Measurements from ENCODE around the gene BMPR1B. TPM values are rescaled to one million over a fixed set of nuclear protein-coding genes. Genes with fewer than 3 reads are reported as not detected.
"Not testable (repeated sequence)": the region's sequence is repeated elsewhere in the genome, so short reads cannot be mapped to it uniquely, and the experiment has no call there.

The BMPR1B gene
- total and polyA plus RNA-seq, 4 donors, result 11.8 to 30.1 (median 16.7) TPM

DNA sequence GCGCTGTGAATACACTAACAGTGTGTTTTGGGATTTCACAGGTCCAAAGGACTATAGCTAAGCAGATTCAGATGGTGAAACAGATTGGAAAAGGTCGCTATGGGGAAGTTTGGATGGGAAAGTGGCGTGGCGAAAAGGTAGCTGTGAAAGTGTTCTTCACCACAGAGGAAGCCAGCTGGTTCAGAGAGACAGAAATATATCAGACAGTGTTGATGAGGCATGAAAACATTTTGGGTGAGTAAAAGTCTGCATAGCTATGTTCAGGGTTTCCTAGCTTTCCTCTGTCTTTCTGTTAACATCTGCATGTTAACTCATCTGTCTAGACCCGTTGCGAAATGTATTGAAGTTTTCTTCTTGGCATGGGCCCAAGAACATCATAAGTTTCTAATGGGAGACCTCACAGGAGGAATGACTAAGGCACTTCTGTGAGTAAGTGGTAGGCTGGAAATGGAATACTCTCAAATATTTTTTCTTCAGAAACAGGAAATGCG, 372.1 kb downstream of the BMPR1B start:
- Histone ChIP-seq H3K36me3 (ENCODE audit: control insufficient read depth, insufficient read depth, low read length) (no peaks in the 10 kb centered on the region), H3K4me3 (ENCODE audit: low read depth, low read length) (no peak overlapping the region), H3K27me3 (ENCODE audit: control insufficient read depth, insufficient read depth, low read length) (no peaks in the 10 kb centered on the region), H3K4me1 (ENCODE audit: control insufficient read depth, insufficient read depth, low read length) (no peaks in the 10 kb centered on the region), H3K27ac (ENCODE audit: low read depth, low read length) (no peak overlapping the region), H3K9me3 (ENCODE audit: control insufficient read depth, insufficient read depth, low read length) (no peaks in the 10 kb centered on the region)
- peak in 5 of 6 donors; percentile 17 to 88 (median 18) for DNase-seq (ENCODE audit: low read depth in 4 of 6, low spot score in 6 of 6)
- WGBS (ENCODE audit: insufficient coverage), result 80% methylated on average over 4 of the region's 7 CpGs

DNA sequence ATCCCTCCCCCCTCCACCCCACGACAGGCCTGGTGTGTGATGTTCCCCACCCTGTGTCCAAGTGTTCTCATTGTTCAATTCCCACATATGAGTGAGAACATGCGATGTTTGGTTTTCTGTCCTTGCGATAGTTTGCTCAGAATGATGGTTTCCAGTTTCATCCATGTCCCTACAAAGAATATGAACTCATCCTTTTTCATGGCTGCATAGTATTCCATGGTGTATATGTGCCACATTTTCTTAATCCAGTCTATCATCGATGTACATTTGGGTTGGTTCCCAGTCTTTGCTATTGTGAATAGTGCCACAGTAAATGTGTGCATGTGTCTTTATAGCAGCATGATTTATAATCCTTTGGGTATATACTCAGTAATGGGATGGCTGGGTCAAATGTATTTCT, 376.3 kb downstream of the BMPR1B start:
- not testable (repeated sequence) for H3K36me3 ChIP-seq (ENCODE audit: control insufficient read depth, insufficient read depth, low read length); H3K9me3 ChIP-seq (ENCODE audit: control insufficient read depth, insufficient read depth, low read length); H3K4me1 ChIP-seq (ENCODE audit: control insufficient read depth, insufficient read depth, low read length); DNase-seq (ENCODE audit: low read depth in 4 of 6, low spot score in 6 of 6); H3K27ac ChIP-seq (ENCODE audit: low read depth, low read length); H3K27me3 ChIP-seq (ENCODE audit: control insufficient read depth, insufficient read depth, low read length); H3K4me3 ChIP-seq (ENCODE audit: low read depth, low read length)
- 100% methylated on average over 1 of the region's 4 CpGs for WGBS (ENCODE audit: insufficient coverage)

DNA sequence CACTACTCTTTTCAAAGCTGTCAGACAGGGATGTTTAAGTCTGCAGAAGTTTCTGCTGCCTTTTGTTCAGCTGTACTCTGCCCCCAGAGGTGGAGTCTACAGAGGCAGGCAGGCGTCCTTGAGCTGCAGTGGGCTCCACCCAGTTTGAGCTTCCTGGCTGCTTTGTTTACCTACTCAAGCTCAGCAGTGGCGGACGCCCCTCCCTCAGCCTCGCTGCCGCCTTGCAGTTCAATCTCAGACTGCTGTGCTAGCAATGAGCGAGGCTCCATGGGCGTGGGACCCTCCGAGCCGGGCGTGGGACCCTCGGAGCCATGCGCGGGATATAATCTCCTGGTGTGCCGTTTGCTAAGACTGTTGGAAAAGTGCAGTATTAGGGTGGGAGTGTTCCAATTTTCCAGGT, 381.7 kb downstream of the BMPR1B start:
- H3K4me3 ChIP-seq (ENCODE audit: low read depth, low read length); H3K9me3 ChIP-seq (ENCODE audit: control insufficient read depth, insufficient read depth, low read length): not testable (repeated sequence)
- WGBS (ENCODE audit: insufficient coverage), result over 99% methylated on average over 13 of the region's 14 CpGs

DNA sequence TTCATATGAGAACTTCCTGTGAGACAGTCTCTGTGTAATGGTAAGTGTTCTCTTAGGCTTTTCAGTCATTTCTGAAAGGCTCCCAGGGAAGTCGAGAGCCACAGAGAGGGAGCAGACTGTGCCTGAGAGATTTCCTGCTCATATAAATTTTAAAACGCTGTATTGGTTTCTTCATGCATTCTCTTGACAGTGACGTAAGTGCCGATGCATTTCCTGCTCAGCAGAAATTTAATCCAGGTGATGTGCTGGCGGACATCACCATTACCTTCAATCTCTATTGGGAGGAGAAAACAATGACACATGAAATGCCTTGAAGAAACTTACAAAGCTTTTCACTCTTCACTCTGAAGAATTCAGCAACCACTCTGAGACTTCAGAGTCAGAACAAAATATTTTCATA, 383.6 kb downstream of the BMPR1B start:
- 73% methylated on average over 2 of the region's 5 CpGs for whole genome bisulfite sequencing (ENCODE audit: insufficient coverage)
- Histone ChIP-seq H3K36me3 (ENCODE audit: control insufficient read depth, insufficient read depth, low read length) (peaks cover 4% of the 10 kb centered on the region), H3K9me3 (ENCODE audit: control insufficient read depth, insufficient read depth, low read length) (no peaks in the 10 kb centered on the region), H3K4me1 (ENCODE audit: control insufficient read depth, insufficient read depth, low read length) (no peaks in the 10 kb centered on the region), H3K27ac (ENCODE audit: low read depth, low read length) (no peak overlapping the region), H3K27me3 (ENCODE audit: control insufficient read depth, insufficient read depth, low read length) (no peaks in the 10 kb centered on the region), H3K4me3 (ENCODE audit: low read depth, low read length) (no peak overlapping the region)
- DNase-seq (ENCODE audit: low read depth in 4 of 6, low spot score in 6 of 6), result no peak

More for the DNA sequence above, 381.7 kb downstream of the BMPR1B start:
- DNase-seq (ENCODE audit: low read depth in 4 of 6, low spot score in 6 of 6); H3K27ac ChIP-seq (ENCODE audit: low read depth, low read length); H3K36me3 ChIP-seq (ENCODE audit: control insufficient read depth, insufficient read depth, low read length); H3K27me3 ChIP-seq (ENCODE audit: control insufficient read depth, insufficient read depth, low read length); H3K4me1 ChIP-seq (ENCODE audit: control insufficient read depth, insufficient read depth, low read length): not testable (repeated sequence)

DNA sequence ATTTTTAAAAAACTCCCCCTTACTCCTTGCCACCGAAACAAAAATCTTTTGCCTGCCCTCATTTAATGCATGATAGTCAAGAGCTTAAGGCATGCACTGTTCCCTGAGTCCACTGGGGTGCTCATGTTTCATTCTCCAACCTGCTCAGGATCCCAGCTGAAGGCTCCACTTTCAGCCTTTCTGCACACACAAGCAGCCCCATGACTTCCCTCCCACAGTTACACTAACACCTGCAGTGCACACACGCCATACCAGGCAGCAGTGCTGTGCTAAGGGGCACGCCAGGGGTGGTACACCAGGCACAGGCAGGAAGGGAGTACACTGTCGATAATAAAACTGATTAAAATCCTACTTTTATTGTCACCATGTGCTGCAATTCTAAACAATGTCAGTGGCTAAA, 385.2 kb downstream of the BMPR1B start:
- no peaks in the 10 kb centered on the region for H3K27me3 ChIP-seq (ENCODE audit: control insufficient read depth, insufficient read depth, low read length)
- H3K36me3 ChIP-seq (ENCODE audit: control insufficient read depth, insufficient read depth, low read length), result peaks cover 4% of the 10 kb centered on the region
- no peak overlapping the region for H3K27ac ChIP-seq (ENCODE audit: low read depth, low read length)
- no CpG with 5 or more reads among the region's 4 CpGs for WGBS (ENCODE audit: insufficient coverage)
- no peaks in the 10 kb centered on the region for H3K9me3 ChIP-seq (ENCODE audit: control insufficient read depth, insufficient read depth, low read length)
- DNase-seq (ENCODE audit: low read depth in 4 of 6, low spot score in 6 of 6), result no peak
- no peak overlapping the region for H3K4me3 ChIP-seq (ENCODE audit: low read depth, low read length)
- no peaks in the 10 kb centered on the region for H3K4me1 ChIP-seq (ENCODE audit: control insufficient read depth, insufficient read depth, low read length)

DNA sequence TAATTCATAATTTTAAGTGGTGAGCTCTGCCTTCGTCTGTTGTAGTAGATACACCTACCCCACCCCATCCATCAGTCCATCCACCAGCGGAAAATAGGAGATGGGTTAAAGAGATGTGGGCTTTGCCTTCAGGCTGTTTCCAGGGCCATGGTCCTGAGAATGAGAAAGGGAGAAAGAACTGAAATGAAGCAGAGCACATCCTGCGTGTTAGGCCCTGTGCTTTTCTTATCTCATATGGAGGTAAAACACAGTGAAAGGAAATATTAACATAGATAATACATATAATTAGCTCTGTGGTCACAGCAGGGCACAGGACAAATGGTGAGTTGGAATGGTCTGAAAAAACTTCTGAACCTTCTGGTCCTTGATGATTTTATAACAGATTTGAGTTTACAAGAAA, 393.5 kb downstream of the BMPR1B start:
- Histone ChIP-seq H3K36me3 (ENCODE audit: control insufficient read depth, insufficient read depth, low read length) (no peaks in the 10 kb centered on the region), H3K27me3 (ENCODE audit: control insufficient read depth, insufficient read depth, low read length) (no peaks in the 10 kb centered on the region), H3K4me1 (ENCODE audit: control insufficient read depth, insufficient read depth, low read length) (no peaks in the 10 kb centered on the region), H3K27ac (ENCODE audit: low read depth, low read length) (no peak overlapping the region), H3K4me3 (ENCODE audit: low read depth, low read length) (no peak overlapping the region), H3K9me3 (ENCODE audit: control insufficient read depth, insufficient read depth, low read length) (no peaks in the 10 kb centered on the region)
- no CpG with 5 or more reads among the region's 3 CpGs for WGBS (ENCODE audit: insufficient coverage)
- no peak for DNase-seq (ENCODE audit: low read depth in 4 of 6, low spot score in 6 of 6)

DNA sequence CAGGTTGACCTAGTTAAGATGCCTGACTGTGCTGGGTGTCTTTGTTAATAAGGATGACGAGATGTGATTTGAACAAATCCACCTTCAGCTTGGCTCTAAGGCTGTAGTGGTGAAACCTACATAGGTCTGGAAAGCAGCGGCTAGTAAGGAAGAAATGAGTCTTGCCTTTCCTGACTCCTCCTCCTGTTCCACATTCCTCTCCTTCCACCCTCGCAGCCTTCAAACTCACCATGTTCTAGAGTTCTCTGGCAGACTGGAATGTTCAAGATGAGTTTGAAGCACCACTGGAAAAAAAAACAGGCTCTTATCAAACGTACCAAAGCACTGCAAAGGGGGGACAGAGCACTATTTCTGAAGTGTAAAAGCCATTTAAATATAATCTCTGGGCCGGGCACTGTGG, 395.4 kb downstream of the BMPR1B start:
- Histone ChIP-seq H3K27ac (ENCODE audit: low read depth, low read length) (no peak overlapping the region), H3K9me3 (ENCODE audit: control insufficient read depth, insufficient read depth, low read length) (no peaks in the 10 kb centered on the region), H3K4me3 (ENCODE audit: low read depth, low read length) (no peak overlapping the region), H3K4me1 (ENCODE audit: control insufficient read depth, insufficient read depth, low read length) (no peaks in the 10 kb centered on the region), H3K36me3 (ENCODE audit: control insufficient read depth, insufficient read depth, low read length) (no peaks in the 10 kb centered on the region), H3K27me3 (ENCODE audit: control insufficient read depth, insufficient read depth, low read length) (no peaks in the 10 kb centered on the region)
- DNase-seq (ENCODE audit: low read depth in 4 of 6, low spot score in 6 of 6), result no peak
- 92% methylated on average over 3 of the region's 5 CpGs for WGBS (ENCODE audit: insufficient coverage)

DNA sequence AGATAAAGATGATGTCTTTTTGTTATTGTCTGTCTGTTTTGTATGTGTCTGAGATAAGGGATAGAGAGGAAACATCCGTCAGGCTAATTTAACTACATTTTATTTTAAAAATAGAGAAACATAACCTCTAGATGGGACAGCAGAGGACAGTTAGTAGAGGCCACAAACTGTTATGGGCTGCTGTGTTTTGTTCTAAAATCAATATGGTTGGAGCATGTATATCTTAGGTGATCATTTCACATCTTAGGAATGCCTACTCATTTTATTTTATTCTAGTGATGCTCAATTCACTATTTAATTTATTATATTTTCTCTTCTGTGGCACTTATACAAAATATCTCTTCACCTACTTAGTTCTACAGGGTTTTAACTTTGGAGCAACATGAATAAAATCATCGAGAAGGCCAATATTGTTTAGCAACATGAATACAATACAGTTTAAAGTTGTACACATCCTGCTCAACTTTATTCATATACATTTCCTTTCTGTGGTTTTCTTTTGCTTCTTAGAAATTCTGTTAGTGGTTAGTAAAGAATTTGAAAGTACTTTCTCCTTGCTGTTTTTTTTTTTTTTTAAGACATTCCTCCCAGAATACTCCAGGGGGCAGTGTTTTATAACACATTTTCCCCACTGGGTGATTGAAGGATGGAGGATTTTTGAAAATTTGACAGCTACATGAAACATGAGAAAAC, 398.1 kb downstream of the BMPR1B start:
- Histone ChIP-seq H3K9me3 (ENCODE audit: control insufficient read depth, insufficient read depth, low read length) (no peaks in the 10 kb centered on the region), H3K4me1 (ENCODE audit: control insufficient read depth, insufficient read depth, low read length) (no peaks in the 10 kb centered on the region), H3K36me3 (ENCODE audit: control insufficient read depth, insufficient read depth, low read length) (peaks cover 3% of the 10 kb centered on the region), H3K4me3 (ENCODE audit: low read depth, low read length) (no peak overlapping the region), H3K27me3 (ENCODE audit: control insufficient read depth, insufficient read depth, low read length) (no peaks in the 10 kb centered on the region), H3K27ac (ENCODE audit: low read depth, low read length) (no peak overlapping the region)
- no CpG with 5 or more reads among the region's 2 CpGs for WGBS (ENCODE audit: insufficient coverage)
- DNase-seq (ENCODE audit: low read depth in 4 of 6, low spot score in 6 of 6), result peak in 2 of 6 donors; percentile 63 to 67

DNA sequence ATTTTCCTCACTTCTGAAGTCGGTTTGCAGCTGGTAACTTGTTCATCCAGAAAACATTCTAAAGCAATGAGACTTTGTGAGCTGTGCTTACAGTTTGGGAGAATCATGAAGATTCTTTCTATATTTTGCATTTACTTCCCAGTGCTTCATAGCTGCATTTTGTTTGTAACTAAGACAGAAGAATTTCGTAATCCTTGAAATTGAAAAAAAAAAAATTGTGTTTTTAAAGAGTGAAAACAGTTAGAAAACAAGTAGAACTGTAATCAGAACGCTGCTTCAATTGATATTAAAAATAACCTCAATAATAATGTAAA, 398.7 kb downstream of the BMPR1B start:
- WGBS (ENCODE audit: insufficient coverage), result no CpG with 5 or more reads among the region's 3 CpGs
- no peaks in the 10 kb centered on the region for H3K27me3 ChIP-seq (ENCODE audit: control insufficient read depth, insufficient read depth, low read length)

DNA sequence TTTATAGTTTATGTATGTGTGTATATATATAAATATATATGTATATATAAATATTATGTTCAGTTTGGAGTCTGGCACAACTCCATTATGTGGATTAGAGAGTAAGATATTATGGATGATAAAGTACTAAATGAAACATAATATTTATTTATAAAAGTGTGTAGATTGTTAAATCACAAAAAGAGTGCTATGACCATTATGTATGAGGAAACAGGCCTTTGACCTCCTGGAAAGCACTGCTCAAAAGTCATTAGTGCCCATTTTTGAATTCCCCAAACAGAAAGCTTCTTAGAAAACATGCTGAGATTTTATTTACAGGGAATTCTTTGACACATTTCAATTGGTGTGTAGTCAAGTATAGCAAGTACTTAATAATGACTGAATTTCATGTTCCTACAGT, 399.8 kb downstream of the BMPR1B start:
- no peak overlapping the region for H3K27ac ChIP-seq (ENCODE audit: low read depth, low read length)

More for the DNA sequence above, 398.7 kb downstream of the BMPR1B start:
- no peak overlapping the region for H3K4me3 ChIP-seq (ENCODE audit: low read depth, low read length)
- DNase-seq (ENCODE audit: low read depth in 4 of 6, low spot score in 6 of 6), result no peak
- no peak overlapping the region for H3K27ac ChIP-seq (ENCODE audit: low read depth, low read length)
- H3K36me3 ChIP-seq (ENCODE audit: control insufficient read depth, insufficient read depth, low read length), result peaks cover 3% of the 10 kb centered on the region
- H3K4me1 ChIP-seq (ENCODE audit: control insufficient read depth, insufficient read depth, low read length), result no peaks in the 10 kb centered on the region
- no peaks in the 10 kb centered on the region for H3K9me3 ChIP-seq (ENCODE audit: control insufficient read depth, insufficient read depth, low read length)

More for the DNA sequence above, 399.8 kb downstream of the BMPR1B start:
- H3K4me3 ChIP-seq (ENCODE audit: low read depth, low read length), result no peak overlapping the region
- no peaks in the 10 kb centered on the region for H3K27me3 ChIP-seq (ENCODE audit: control insufficient read depth, insufficient read depth, low read length)
- H3K4me1 ChIP-seq (ENCODE audit: control insufficient read depth, insufficient read depth, low read length), result no peaks in the 10 kb centered on the region
- no peaks in the 10 kb centered on the region for H3K9me3 ChIP-seq (ENCODE audit: control insufficient read depth, insufficient read depth, low read length)
- H3K36me3 ChIP-seq (ENCODE audit: control insufficient read depth, insufficient read depth, low read length), result peaks cover 3% of the 10 kb centered on the region
- no peak for DNase-seq (ENCODE audit: low read depth in 4 of 6, low spot score in 6 of 6)
